GM23338 (cell line): ENCODE data around the gene PIP. TPM values are rescaled to one million over a fixed set of nuclear protein-coding genes. Genes with fewer than 3 reads are reported as not detected.

Experiments
- ATAC-seq: fragments of 200-7000 bp; cut with Tn5 transposase; 3 replicates; pipeline ENCODE4 v1.9.1; 2020
- DNase-seq: peaks from one replicate; pipeline ENCODE4 v3.0.0-alpha.2; 2015; ENCODE audit warnings: low spot score
- H2AFZ ChIP-seq: fragments of 200-600 bp; sonication (generic); 2 replicates; pipeline ENCODE4 v1.8.0; 2016; ENCODE audit warnings: antibody characterized with exemption, mild to moderate bottlenecking, moderate library complexity
- H3F3A ChIP-seq: fragments of 200-600 bp; sonication (generic); replicated peaks from 2 replicates; pipeline ENCODE4 v1.8.0; 2017; ENCODE audit warnings: antibody characterized with exemption, mixed run types, low read depth
- H3K27ac ChIP-seq: fragments of 200-600 bp; sonication (generic); 2 replicates; pipeline ENCODE4 v1.6.1; 2016; ENCODE audit warnings: low read depth
- H3K27me3 ChIP-seq: fragments of 200-600 bp; sonication (generic); 2 replicates; pipeline ENCODE4 v1.8.0; 2016; ENCODE audit warnings: mild to moderate bottlenecking, mixed run types, moderate library complexity; ENCODE audit not compliant: insufficient read depth
- H3K36me3 ChIP-seq: fragments of 200-600 bp; sonication (generic); 2 replicates; pipeline ENCODE4 v1.8.0; 2016; ENCODE audit warnings: mild to moderate bottlenecking; ENCODE audit not compliant: insufficient read depth
- H3K4me1 ChIP-seq: fragments of 200-600 bp; sonication (generic); 2 replicates; pipeline ENCODE4 v1.8.0; 2016; ENCODE audit warnings: mild to moderate bottlenecking, moderate library complexity; ENCODE audit not compliant: insufficient read depth
- H3K4me2 ChIP-seq: fragments of 200-600 bp; sonication (generic); 2 replicates; pipeline ENCODE4 v1.7.1; 2017; ENCODE audit warnings: mixed run types
- H3K4me3 ChIP-seq: fragments of 200-600 bp; sonication (generic); 2 replicates; pipeline ENCODE4 v1.6.1; 2016; ENCODE audit warnings: mixed run types
- H3K79me2 ChIP-seq: fragments of 200-600 bp; sonication (generic); replicated peaks from 2 replicates; pipeline ENCODE4 v1.8.0; 2017; ENCODE audit warnings: mild to moderate bottlenecking; ENCODE audit not compliant: insufficient read depth
- H3K9me2 ChIP-seq: fragments of 200-600 bp; sonication (generic); 2 replicates; pipeline ENCODE4 v1.8.0; 2017; ENCODE audit not compliant: insufficient read depth
- H4K20me1 ChIP-seq: fragments of 200-600 bp; sonication (generic); replicated peaks from 2 replicates; pipeline ENCODE4 v1.8.0; 2017; ENCODE audit warnings: mild to moderate bottlenecking; ENCODE audit not compliant: insufficient read depth
- H3K27ac Mint-ChIP-seq: 2 replicates; pipeline ENCODE4 v1.8.0; 2020; ENCODE audit warnings: inconsistent platforms, mild to moderate bottlenecking, moderate library complexity, mixed read lengths
- H3K27me3 Mint-ChIP-seq: 3 replicates; pipeline ENCODE4 v1.8.0; 2022; ENCODE audit warnings: low read depth, mild to moderate bottlenecking, moderate library complexity, mixed read lengths, inconsistent platforms; ENCODE audit not compliant: insufficient read depth, poor library complexity
- H3K36me3 Mint-ChIP-seq: 3 replicates; pipeline ENCODE4 v1.8.0; 2021; ENCODE audit warnings: low read depth, mild to moderate bottlenecking, inconsistent platforms, moderate library complexity, mixed read lengths
- H3K4me1 Mint-ChIP-seq: 3 replicates; pipeline ENCODE4 v1.8.0; 2020; ENCODE audit warnings: mild to moderate bottlenecking, inconsistent platforms, mixed read lengths
- H3K4me3 Mint-ChIP-seq: 3 replicates; pipeline ENCODE4 v1.8.0; 2021; ENCODE audit warnings: moderate library complexity, mild to moderate bottlenecking, inconsistent platforms, mixed read lengths
- H3K9me3 Mint-ChIP-seq: 3 replicates; pipeline ENCODE4 v1.8.0; 2020; ENCODE audit warnings: moderate library complexity, mild to moderate bottlenecking, inconsistent platforms, mixed read lengths
- CREB1 ChIP-seq: fragments of 250-450 bp; sonication (Bioruptor Pico); IDR thresholded peaks from 2 replicates; pipeline ENCODE4 v1.5.0; 2020; ENCODE audit warnings: low read depth, mild to moderate bottlenecking, moderate library complexity
- EZH2 ChIP-seq: fragments of 200-600 bp; sonication (generic); IDR thresholded peaks from one replicate; pipeline ENCODE4 v1.8.0; 2017; ENCODE audit warnings: antibody characterized with exemption, mild to moderate bottlenecking, low read depth; ENCODE audit not compliant: unreplicated experiment
- EZH2phosphoT487 ChIP-seq: fragments of 200-600 bp; sonication (generic); IDR thresholded peaks from one replicate; pipeline ENCODE4 v1.8.1; 2018; ENCODE audit warnings: antibody characterized with exemption; ENCODE audit not compliant: unreplicated experiment
- JUNB ChIP-seq: IDR thresholded peaks from one replicate; pipeline ENCODE4 v1.6.1; 2016; ENCODE audit warnings: antibody characterized with exemption; ENCODE audit not compliant: unreplicated experiment
- NANOG ChIP-seq: IDR thresholded peaks from 2 replicates; pipeline ENCODE4 v1.6.1; 2016; ENCODE audit warnings: antibody characterized with exemption, borderline replicate concordance
- POLR2AphosphoS5 ChIP-seq: IDR thresholded peaks from 2 replicates; pipeline ENCODE4 v1.6.1; 2016; ENCODE audit warnings: antibody characterized with exemption, low read depth
- STAT1 ChIP-seq: IDR thresholded peaks from one replicate; pipeline ENCODE4 v1.6.1; 2016; ENCODE audit warnings: antibody characterized with exemption; ENCODE audit not compliant: unreplicated experiment
- ZNF114 ChIP-seq: fragments of 250-450 bp; sonication (Bioruptor Pico); IDR thresholded peaks from 2 replicates; pipeline ENCODE4 v1.5.0; 2020; ENCODE audit warnings: mild to moderate bottlenecking, moderate library complexity
- ZNF331 ChIP-seq: fragments of 250-450 bp; sonication (Bioruptor Pico); IDR thresholded peaks from 2 replicates; pipeline ENCODE4 v1.5.0; 2020; ENCODE audit warnings: low read depth, mild to moderate bottlenecking, moderate library complexity
- polyA plus RNA-seq: library from polyadenylated mRNA; unstranded; fragments of >200 nt; fragmentation: Nextera tagmentation; extraction: Ambion mirVana; gene quantifications from 2 replicates; pipeline ENCODE4 v1.2.1, GENCODE V29; 2016
- total RNA-seq: library from RNA; depleted of rRNA; stranded (reverse); fragments of >200 nt; shearing (Covaris generic); gene quantifications from 2 replicates; pipeline ENCODE4 v1.2.3, GENCODE V29; 2014
- TF ChIP-seq, protein P1 (sequence below): fragments of 250-450 bp; sonication (Bioruptor Pico); IDR thresholded peaks from 2 replicates; pipeline ENCODE4 v1.5.0; 2020; ENCODE audit warnings: mild to moderate bottlenecking, moderate library complexity
- TF ChIP-seq, protein P2 (sequence below): IDR thresholded peaks from one replicate; pipeline ENCODE4 v1.6.1; 2018; ENCODE audit warnings: antibody characterized with exemption; ENCODE audit not compliant: unreplicated experiment
- TF ChIP-seq, protein P3 (sequence below), 2 experiments: fragments of 200-600 bp in 1 of 2; sonication (generic) in 1 of 2; conservative IDR thresholded peaks; 2 replicates each; pipeline versions ENCODE4 v1.5.1 to v1.6.1; 2016 to 2017; ENCODE audit warnings: antibody characterized with exemption in 2 of 2, low read depth in 2 of 2, mild to moderate bottlenecking in 2 of 2, moderate library complexity in 1 of 2
- TF ChIP-seq, protein P4 (sequence below): IDR thresholded peaks from 2 replicates; pipeline ENCODE4 v1.6.1; 2016; ENCODE audit warnings: antibody characterized with exemption

The PIP gene
- total and polyA plus RNA-seq, 2 experiments from 2014 or later: not detected

DNA sequence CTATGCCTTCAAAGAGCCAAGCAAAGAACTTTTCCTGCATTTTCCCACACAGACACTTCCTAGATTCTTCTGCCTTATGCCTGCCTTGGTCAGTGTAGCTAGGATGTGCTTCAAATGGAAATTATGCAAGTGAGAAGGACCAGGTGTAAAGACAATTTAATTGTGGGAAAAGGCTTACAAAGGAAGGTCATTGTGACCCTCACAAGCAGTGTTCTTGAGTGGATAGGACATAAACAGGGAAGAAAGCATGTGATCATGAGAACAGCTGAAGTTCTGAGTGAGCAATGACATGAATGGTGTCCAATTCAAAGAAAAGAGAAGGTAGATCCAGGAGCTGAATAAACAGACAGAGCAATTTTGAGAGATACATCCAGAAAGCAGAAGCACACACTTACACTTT, 1.3 kb upstream of the PIP start:
- ATAC-seq (no peak), DNase-seq (no peak)
- H3K9me2 ChIP-seq: peaks cover 9% of the 10 kb centered on the region
- H3K4me1 ChIP-seq: no peaks in the 10 kb centered on the region
- no peak overlapping the region for H3K27ac ChIP-seq
- H3K4me2 ChIP-seq: no peak overlapping the region
- no peaks in the 10 kb centered on the region for H3K79me2 ChIP-seq
- H4K20me1 ChIP-seq: no peaks in the 10 kb centered on the region
- Mint-ChIP-seq H3K27me3 (peaks cover 3% of the 10 kb centered on the region), H3K4me3 (no peak overlapping the region), H3K4me1 (peaks cover 9% of the 10 kb centered on the region), H3K27ac (no peak overlapping the region), H3K9me3 (no peaks in the 10 kb centered on the region), H3K36me3 (no peaks in the 10 kb centered on the region)
- H3K4me3 ChIP-seq: no peak overlapping the region
- no peaks in the 10 kb centered on the region for H3F3A ChIP-seq
- TF ChIP-seq STAT1 (no peak), CREB1 (no peak), EZH2phosphoT487 (no peak), ZNF114 (CRISPR knock-in tag) (no peak), NANOG (no peak), ZNF331 (CRISPR knock-in tag) (no peak), POLR2AphosphoS5 (no peak), JUNB (no peak), EZH2 (no peak)
- TF ChIP-seq, protein P1, sequence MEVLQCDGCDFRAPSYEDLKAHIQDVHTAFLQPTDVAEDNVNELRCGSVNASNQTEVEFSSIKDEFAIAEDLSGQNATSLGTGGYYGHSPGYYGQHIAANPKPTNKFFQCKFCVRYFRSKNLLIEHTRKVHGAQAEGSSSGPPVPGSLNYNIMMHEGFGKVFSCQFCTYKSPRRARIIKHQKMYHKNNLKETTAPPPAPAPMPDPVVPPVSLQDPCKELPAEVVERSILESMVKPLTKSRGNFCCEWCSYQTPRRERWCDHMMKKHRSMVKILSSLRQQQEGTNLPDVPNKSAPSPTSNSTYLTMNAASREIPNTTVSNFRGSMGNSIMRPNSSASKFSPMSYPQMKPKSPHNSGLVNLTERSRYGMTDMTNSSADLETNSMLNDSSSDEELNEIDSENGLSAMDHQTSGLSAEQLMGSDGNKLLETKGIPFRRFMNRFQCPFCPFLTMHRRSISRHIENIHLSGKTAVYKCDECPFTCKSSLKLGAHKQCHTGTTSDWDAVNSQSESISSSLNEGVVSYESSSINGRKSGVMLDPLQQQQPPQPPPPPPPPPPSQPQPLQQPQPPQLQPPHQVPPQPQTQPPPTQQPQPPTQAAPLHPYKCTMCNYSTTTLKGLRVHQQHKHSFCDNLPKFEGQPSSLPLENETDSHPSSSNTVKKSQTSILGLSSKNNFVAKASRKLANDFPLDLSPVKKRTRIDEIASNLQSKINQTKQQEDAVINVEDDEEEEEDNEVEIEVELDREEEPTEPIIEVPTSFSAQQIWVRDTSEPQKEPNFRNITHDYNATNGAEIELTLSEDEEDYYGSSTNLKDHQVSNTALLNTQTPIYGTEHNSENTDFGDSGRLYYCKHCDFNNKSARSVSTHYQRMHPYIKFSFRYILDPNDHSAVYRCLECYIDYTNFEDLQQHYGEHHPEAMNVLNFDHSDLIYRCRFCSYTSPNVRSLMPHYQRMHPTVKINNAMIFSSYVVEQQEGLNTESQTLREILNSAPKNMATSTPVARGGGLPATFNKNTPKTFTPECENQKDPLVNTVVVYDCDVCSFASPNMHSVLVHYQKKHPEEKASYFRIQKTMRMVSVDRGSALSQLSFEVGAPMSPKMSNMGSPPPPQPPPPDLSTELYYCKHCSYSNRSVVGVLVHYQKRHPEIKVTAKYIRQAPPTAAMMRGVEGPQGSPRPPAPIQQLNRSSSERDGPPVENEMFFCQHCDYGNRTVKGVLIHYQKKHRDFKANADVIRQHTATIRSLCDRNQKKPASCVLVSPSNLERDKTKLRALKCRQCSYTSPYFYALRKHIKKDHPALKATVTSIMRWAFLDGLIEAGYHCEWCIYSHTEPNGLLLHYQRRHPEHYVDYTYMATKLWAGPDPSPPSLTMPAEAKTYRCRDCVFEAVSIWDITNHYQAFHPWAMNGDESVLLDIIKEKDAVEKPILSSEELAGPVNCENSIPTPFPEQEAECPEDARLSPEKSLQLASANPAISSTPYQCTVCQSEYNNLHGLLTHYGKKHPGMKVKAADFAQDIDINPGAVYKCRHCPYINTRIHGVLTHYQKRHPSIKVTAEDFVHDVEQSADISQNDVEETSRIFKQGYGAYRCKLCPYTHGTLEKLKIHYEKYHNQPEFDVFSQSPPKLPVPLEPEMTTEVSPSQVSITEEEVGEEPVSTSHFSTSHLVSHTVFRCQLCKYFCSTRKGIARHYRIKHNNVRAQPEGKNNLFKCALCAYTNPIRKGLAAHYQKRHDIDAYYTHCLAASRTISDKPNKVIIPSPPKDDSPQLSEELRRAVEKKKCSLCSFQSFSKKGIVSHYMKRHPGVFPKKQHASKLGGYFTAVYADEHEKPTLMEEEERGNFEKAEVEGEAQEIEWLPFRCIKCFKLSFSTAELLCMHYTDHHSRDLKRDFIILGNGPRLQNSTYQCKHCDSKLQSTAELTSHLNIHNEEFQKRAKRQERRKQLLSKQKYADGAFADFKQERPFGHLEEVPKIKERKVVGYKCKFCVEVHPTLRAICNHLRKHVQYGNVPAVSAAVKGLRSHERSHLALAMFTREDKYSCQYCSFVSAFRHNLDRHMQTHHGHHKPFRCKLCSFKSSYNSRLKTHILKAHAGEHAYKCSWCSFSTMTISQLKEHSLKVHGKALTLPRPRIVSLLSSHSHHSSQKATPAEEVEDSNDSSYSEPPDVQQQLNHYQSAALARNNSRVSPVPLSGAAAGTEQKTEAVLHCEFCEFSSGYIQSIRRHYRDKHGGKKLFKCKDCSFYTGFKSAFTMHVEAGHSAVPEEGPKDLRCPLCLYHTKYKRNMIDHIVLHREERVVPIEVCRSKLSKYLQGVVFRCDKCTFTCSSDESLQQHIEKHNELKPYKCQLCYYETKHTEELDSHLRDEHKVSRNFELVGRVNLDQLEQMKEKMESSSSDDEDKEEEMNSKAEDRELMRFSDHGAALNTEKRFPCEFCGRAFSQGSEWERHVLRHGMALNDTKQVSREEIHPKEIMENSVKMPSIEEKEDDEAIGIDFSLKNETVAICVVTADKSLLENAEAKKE: no peak
- TF ChIP-seq, protein P2, sequence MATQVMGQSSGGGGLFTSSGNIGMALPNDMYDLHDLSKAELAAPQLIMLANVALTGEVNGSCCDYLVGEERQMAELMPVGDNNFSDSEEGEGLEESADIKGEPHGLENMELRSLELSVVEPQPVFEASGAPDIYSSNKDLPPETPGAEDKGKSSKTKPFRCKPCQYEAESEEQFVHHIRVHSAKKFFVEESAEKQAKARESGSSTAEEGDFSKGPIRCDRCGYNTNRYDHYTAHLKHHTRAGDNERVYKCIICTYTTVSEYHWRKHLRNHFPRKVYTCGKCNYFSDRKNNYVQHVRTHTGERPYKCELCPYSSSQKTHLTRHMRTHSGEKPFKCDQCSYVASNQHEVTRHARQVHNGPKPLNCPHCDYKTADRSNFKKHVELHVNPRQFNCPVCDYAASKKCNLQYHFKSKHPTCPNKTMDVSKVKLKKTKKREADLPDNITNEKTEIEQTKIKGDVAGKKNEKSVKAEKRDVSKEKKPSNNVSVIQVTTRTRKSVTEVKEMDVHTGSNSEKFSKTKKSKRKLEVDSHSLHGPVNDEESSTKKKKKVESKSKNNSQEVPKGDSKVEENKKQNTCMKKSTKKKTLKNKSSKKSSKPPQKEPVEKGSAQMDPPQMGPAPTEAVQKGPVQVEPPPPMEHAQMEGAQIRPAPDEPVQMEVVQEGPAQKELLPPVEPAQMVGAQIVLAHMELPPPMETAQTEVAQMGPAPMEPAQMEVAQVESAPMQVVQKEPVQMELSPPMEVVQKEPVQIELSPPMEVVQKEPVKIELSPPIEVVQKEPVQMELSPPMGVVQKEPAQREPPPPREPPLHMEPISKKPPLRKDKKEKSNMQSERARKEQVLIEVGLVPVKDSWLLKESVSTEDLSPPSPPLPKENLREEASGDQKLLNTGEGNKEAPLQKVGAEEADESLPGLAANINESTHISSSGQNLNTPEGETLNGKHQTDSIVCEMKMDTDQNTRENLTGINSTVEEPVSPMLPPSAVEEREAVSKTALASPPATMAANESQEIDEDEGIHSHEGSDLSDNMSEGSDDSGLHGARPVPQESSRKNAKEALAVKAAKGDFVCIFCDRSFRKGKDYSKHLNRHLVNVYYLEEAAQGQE: no peak
- TF ChIP-seq, protein P3, sequence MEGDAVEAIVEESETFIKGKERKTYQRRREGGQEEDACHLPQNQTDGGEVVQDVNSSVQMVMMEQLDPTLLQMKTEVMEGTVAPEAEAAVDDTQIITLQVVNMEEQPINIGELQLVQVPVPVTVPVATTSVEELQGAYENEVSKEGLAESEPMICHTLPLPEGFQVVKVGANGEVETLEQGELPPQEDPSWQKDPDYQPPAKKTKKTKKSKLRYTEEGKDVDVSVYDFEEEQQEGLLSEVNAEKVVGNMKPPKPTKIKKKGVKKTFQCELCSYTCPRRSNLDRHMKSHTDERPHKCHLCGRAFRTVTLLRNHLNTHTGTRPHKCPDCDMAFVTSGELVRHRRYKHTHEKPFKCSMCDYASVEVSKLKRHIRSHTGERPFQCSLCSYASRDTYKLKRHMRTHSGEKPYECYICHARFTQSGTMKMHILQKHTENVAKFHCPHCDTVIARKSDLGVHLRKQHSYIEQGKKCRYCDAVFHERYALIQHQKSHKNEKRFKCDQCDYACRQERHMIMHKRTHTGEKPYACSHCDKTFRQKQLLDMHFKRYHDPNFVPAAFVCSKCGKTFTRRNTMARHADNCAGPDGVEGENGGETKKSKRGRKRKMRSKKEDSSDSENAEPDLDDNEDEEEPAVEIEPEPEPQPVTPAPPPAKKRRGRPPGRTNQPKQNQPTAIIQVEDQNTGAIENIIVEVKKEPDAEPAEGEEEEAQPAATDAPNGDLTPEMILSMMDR (conservative IDR thresholded peaks at IDR 0.05; ENCODE audit: low read depth in 2 of 2): no peak
- TF ChIP-seq, protein P4, sequence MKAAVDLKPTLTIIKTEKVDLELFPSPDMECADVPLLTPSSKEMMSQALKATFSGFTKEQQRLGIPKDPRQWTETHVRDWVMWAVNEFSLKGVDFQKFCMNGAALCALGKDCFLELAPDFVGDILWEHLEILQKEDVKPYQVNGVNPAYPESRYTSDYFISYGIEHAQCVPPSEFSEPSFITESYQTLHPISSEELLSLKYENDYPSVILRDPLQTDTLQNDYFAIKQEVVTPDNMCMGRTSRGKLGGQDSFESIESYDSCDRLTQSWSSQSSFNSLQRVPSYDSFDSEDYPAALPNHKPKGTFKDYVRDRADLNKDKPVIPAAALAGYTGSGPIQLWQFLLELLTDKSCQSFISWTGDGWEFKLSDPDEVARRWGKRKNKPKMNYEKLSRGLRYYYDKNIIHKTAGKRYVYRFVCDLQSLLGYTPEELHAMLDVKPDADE: no peak
- no peak overlapping the region for H2AFZ ChIP-seq
- H3K27me3 ChIP-seq: no peaks in the 10 kb centered on the region
- no peaks in the 10 kb centered on the region for H3K36me3 ChIP-seq
